Activated naive CD4-positive, alpha-beta T cell treated with anti-CD3 and anti-CD28 coated beads, Interleukin-2, amount 50 U/mL, for 72 hours (primary cell): ENCODE results near the gene CBFB. TPM values are rescaled to one million over a fixed set of nuclear protein-coding genes. Genes with fewer than 3 reads are reported as not detected.
"Not testable (repeated sequence)": the region's sequence is repeated elsewhere in the genome, so short reads cannot be mapped to it uniquely, and the experiment has no call there.

Experiments used
- ATAC-seq, 2 donors: fragments of 150-1000 bp; cut with Tn5 transposase; 2 replicates each; pipeline ENCODE4 v1.10.0; 2021; ENCODE audit warnings: mild to moderate bottlenecking in 2 of 2, moderate library complexity in 2 of 2
- DNase-seq, 2 donors: peaks; one replicate each; pipeline ENCODE4 v3.0.0; 2021 to 2022; ENCODE audit warnings: low spot score in 2 of 2
- H3K27ac Mint-ChIP-seq, 2 donors: one replicate each; pipeline ENCODE4 v1.8.0; 2022; ENCODE audit warnings: mild to moderate bottlenecking in 2 of 2, mixed read lengths in 2 of 2
- H3K36me3 Mint-ChIP-seq, 2 donors: one replicate each; pipeline ENCODE4 v1.8.0; 2022; ENCODE audit warnings: mixed read lengths in 2 of 2
- H3K9me3 Mint-ChIP-seq, 2 donors: one replicate each; pipeline ENCODE4 v1.8.0; 2022; ENCODE audit warnings: mixed read lengths in 2 of 2
- total RNA-seq, 2 donors: library from RNA; stranded (reverse); gene quantifications; one replicate each; pipeline ENCODE4 v1.2.3, GENCODE V29; 2022

Gene CBFB
- total RNA-seq, 2 donors from 2014 or later, result 119 to 124 TPM

GRCh38 chr16:67028167-67028695, 718 bp upstream of the CBFB start:
- ATAC-seq, result no peak
- Mint-ChIP-seq H3K9me3 (no peaks in the 10 kb centered on the region), H3K27ac (peak overlapping the region; percentile 87 to 89), H3K36me3 (peaks cover 24 to 29% of the 10 kb centered on the region in 2 donors)
- no peak for DNase-seq

GRCh38 chr16:67029254-67030096, 526 bp downstream of the CBFB start:
- DNase-seq, result peak; percentile 61 to 76
- peaks cover 24 to 29% of the 10 kb centered on the region in 2 donors for H3K36me3 Mint-ChIP-seq
- H3K9me3 Mint-ChIP-seq, result no peaks in the 10 kb centered on the region
- ATAC-seq, result peak; percentile 32 to 47
- H3K27ac Mint-ChIP-seq, result peak overlapping the region; percentile 89 to 93

- H3K36me3 Mint-ChIP-seq, result peaks cover 24 to 29% of the 10 kb centered on the region in 2 donors
- DNase-seq (no peak), ATAC-seq (no peak)
- H3K9me3 Mint-ChIP-seq, result no peaks in the 10 kb centered on the region
- H3K27ac Mint-ChIP-seq, result peak overlapping the region; percentile 89 to 93
Observed at GRCh38 chr16:67030221-67030962, 1.4 kb downstream of the CBFB start.

GRCh38 chr16:67034487-67034886, 5.5 kb downstream of the CBFB start:
- no peak for ATAC-seq
- Mint-ChIP-seq H3K27ac (no peak overlapping the region), H3K9me3 (no peaks in the 10 kb centered on the region), H3K36me3 (peaks cover 24 to 41% of the 10 kb centered on the region in 2 donors)
- DNase-seq, result no peak

GRCh38 chr16:67035364-67035763, 6.4 kb downstream of the CBFB start:
- Mint-ChIP-seq H3K36me3 (peaks cover 21 to 39% of the 10 kb centered on the region in 2 donors), H3K9me3 (no peaks in the 10 kb centered on the region), H3K27ac (no peak overlapping the region)
- no peak for ATAC-seq
- DNase-seq, result no peak

GRCh38 chr16:67036323-67036741, 7.4 kb downstream of the CBFB start:
- no peak for DNase-seq
- peaks cover 19 to 41% of the 10 kb centered on the region in 2 donors for H3K36me3 Mint-ChIP-seq
- ATAC-seq, result no peak
- H3K27ac Mint-ChIP-seq, result no peak overlapping the region
- H3K9me3 Mint-ChIP-seq, result no peaks in the 10 kb centered on the region

- peaks cover 7 to 29% of the 10 kb centered on the region in 2 donors for H3K36me3 Mint-ChIP-seq
- H3K27ac Mint-ChIP-seq, result no peak overlapping the region
- ATAC-seq (peak in 1 of 2 donors; percentile 87), DNase-seq (no peak)
- no peaks in the 10 kb centered on the region for H3K9me3 Mint-ChIP-seq
Observed at GRCh38 chr16:67039260-67040020, 10.5 kb downstream of the CBFB start.

GRCh38 chr16:67040166-67040565, 11.2 kb downstream of the CBFB start:
- no peak for ATAC-seq
- no peak overlapping the region for H3K27ac Mint-ChIP-seq

GRCh38 chr16:67040906-67041305, 12.0 kb downstream of the CBFB start:
- peak in 1 of 2 donors; percentile 18 for ATAC-seq
- no peak for DNase-seq
- peak overlapping the region in 1 of 2 donors; percentile 6 for H3K27ac Mint-ChIP-seq
- H3K36me3 Mint-ChIP-seq, result peaks cover 7 to 26% of the 10 kb centered on the region in 2 donors
- H3K9me3 Mint-ChIP-seq, result no peaks in the 10 kb centered on the region

More at GRCh38 chr16:67040166-67040565, 11.2 kb downstream of the CBFB start:
- DNase-seq, result no peak
- H3K36me3 Mint-ChIP-seq, result peaks cover 7 to 29% of the 10 kb centered on the region in 2 donors
- no peaks in the 10 kb centered on the region for H3K9me3 Mint-ChIP-seq

- ATAC-seq, H3K9me3 Mint-ChIP-seq, H3K27ac Mint-ChIP-seq, DNase-seq: not testable (repeated sequence)
- peaks cover 7 to 24% of the 10 kb centered on the region in 2 donors for H3K36me3 Mint-ChIP-seq
Observed at GRCh38 chr16:67041520-67041919, 12.6 kb downstream of the CBFB start.

GRCh38 chr16:67043420-67043819, 14.5 kb downstream of the CBFB start:
- peaks cover 7 to 23% of the 10 kb centered on the region in 2 donors for H3K36me3 Mint-ChIP-seq
- peak in 1 of 2 donors; percentile 52 for ATAC-seq
- no peak overlapping the region for H3K27ac Mint-ChIP-seq

GRCh38 chr16:67050796-67051195, 21.8 kb downstream of the CBFB start:
- DNase-seq, result no peak
- Mint-ChIP-seq H3K36me3 (peaks cover 0 to 6% of the 10 kb centered on the region in 2 donors), H3K27ac (no peak overlapping the region), H3K9me3 (no peaks in the 10 kb centered on the region)
- ATAC-seq, result no peak

More at GRCh38 chr16:67043420-67043819, 14.5 kb downstream of the CBFB start:
- no peaks in the 10 kb centered on the region for H3K9me3 Mint-ChIP-seq
- no peak for DNase-seq

GRCh38 chr16:67052399-67052798, 23.4 kb downstream of the CBFB start:
- ATAC-seq, result no peak
- Mint-ChIP-seq H3K9me3 (no peaks in the 10 kb centered on the region), H3K27ac (peak overlapping the region; percentile 77 to 93), H3K36me3 (peaks cover 7% of the 10 kb centered on the region in 2 donors)
- no peak for DNase-seq

GRCh38 chr16:67053767-67054334, 24.9 kb downstream of the CBFB start:
- ATAC-seq, result peak; percentile 34 to 39
- H3K36me3 Mint-ChIP-seq, result peaks cover 7% of the 10 kb centered on the region in 2 donors
- DNase-seq, result peak in 1 of 2 donors; percentile 26

GRCh38 chr16:67054901-67055300, 26.0 kb downstream of the CBFB start:
- peaks cover 7 to 12% of the 10 kb centered on the region in 2 donors for H3K36me3 Mint-ChIP-seq
- H3K27ac Mint-ChIP-seq, result peak overlapping the region; percentile 77 to 93

More at GRCh38 chr16:67053767-67054334, 24.9 kb downstream of the CBFB start:
- H3K27ac Mint-ChIP-seq, result peak overlapping the region; percentile 77 to 93
- H3K9me3 Mint-ChIP-seq, result no peaks in the 10 kb centered on the region

More at GRCh38 chr16:67054901-67055300, 26.0 kb downstream of the CBFB start:
- ATAC-seq (no peak), DNase-seq (no peak)
- no peaks in the 10 kb centered on the region for H3K9me3 Mint-ChIP-seq
